OCI-LY7 (cell line): ENCODE measurements around the gene FAM135A. TPM values are rescaled to one million over a fixed set of nuclear protein-coding genes. Genes with fewer than 3 reads are reported as not detected.

Experiments used
- BruUV-seq: library from RNA; stranded (reverse); fragments of 400-500 nt; replicated peaks from 2 replicates; lab custom pipeline; 2021; lab: Mats Ljungman, UMichigan
- CTCF ChIA-PET: fragments of 300-600 bp; sonication (Branson Sonifier 250); formaldehyde crosslinking; loops from one replicate; lab custom pipeline; 2022; ENCODE audit warnings: antibody characterized with exemption; ENCODE audit not compliant: unreplicated experiment; lab: Charles Lee
- POLR2A ChIA-PET: fragments of 300-600 bp; sonication (Branson Sonifier 250); formaldehyde crosslinking; loops from one replicate; lab custom pipeline; 2022; ENCODE audit warnings: antibody characterized with exemption; lab: Charles Lee
- DNase-seq: peaks from one replicate; pipeline ENCODE4 v3.0.0-alpha.2; 2015; ENCODE audit warnings: low spot score
- H2AFZ ChIP-seq: fragments of 200-600 bp; sonication (generic), shearing (Covaris generic); 2 replicates; pipeline ENCODE4 v1.6.1; 2014; ENCODE audit warnings: mild to moderate bottlenecking, antibody characterized with exemption, low read length, moderate library complexity
- H3K27ac ChIP-seq: fragments of 200-600 bp; sonication (generic); 2 replicates; pipeline ENCODE4 v1.5.1; 2014; ENCODE audit warnings: mixed run types, low read depth, mild to moderate bottlenecking, moderate library complexity, low read length, inconsistent platforms; ENCODE audit not compliant: poor library complexity, severe bottlenecking
- H3K36me3 ChIP-seq: fragments of 200-600 bp; sonication (generic); 2 replicates; pipeline ENCODE4 v1.6.1; 2014; ENCODE audit warnings: mild to moderate bottlenecking, antibody characterized with exemption, low read length, moderate library complexity, mixed read lengths; ENCODE audit not compliant: insufficient read depth
- H3K4me1 ChIP-seq: fragments of 200-600 bp; sonication (generic); 2 replicates; pipeline ENCODE4 v1.5.1; 2014; ENCODE audit warnings: mild to moderate bottlenecking, low read length; ENCODE audit not compliant: insufficient read depth, poor library complexity, severe bottlenecking
- H3K4me2 ChIP-seq: fragments of 200-600 bp; sonication (generic); 2 replicates; pipeline ENCODE4 v1.6.1; 2014; ENCODE audit warnings: mild to moderate bottlenecking, low read length
- H3K4me3 ChIP-seq: fragments of 200-600 bp; sonication (generic); 2 replicates; pipeline ENCODE4 v1.5.1; 2014; ENCODE audit warnings: mild to moderate bottlenecking, low read depth, low read length; ENCODE audit not compliant: poor library complexity, severe bottlenecking
- H3K79me2 ChIP-seq: fragments of 200-600 bp; sonication (generic); 2 replicates; pipeline ENCODE4 v1.6.1; 2016; ENCODE audit warnings: low read depth, mild to moderate bottlenecking, low read length, moderate library complexity, mixed read lengths; ENCODE audit not compliant: insufficient read depth
- H3K9me2 ChIP-seq: fragments of 200-600 bp; sonication (generic); 2 replicates; pipeline ENCODE4 v1.6.1; 2016; ENCODE audit warnings: mild to moderate bottlenecking, low read length, mixed read lengths; ENCODE audit not compliant: insufficient read depth
- H3K9me3 ChIP-seq: fragments of 200-600 bp; sonication (generic); 2 replicates; pipeline ENCODE4 v1.6.1; 2014; ENCODE audit warnings: mild to moderate bottlenecking, mixed run types, low read length, mixed read lengths
- H4K20me1 ChIP-seq: fragments of 200-600 bp; sonication (generic); 2 replicates; pipeline ENCODE4 v1.6.1; 2014; ENCODE audit warnings: mild to moderate bottlenecking, antibody characterized with exemption, low read length, moderate library complexity, mixed read lengths; ENCODE audit not compliant: insufficient read depth
- CTCF ChIP-seq: fragments of 200-600 bp; sonication (generic); conservative IDR thresholded peaks from 2 replicates; pipeline ENCODE4 v1.5.1; 2014; ENCODE audit warnings: mild to moderate bottlenecking, antibody characterized with exemption, low read length, moderate library complexity, mixed read lengths
- EZH2phosphoT487 ChIP-seq: fragments of 200-600 bp; sonication (generic); IDR thresholded peaks from 2 replicates; pipeline ENCODE4 v1.6.1; 2018; ENCODE audit warnings: low read depth, borderline replicate concordance, mild to moderate bottlenecking, mixed run types, antibody characterized with exemption, low read length, moderate library complexity, mixed read lengths
- intact Hi-C: fragments of 100-400 bp; cut with micrococcal nuclease; formaldehyde crosslinking; loops from one replicate; pipeline ENCODE4 v1.10.0; 2022; ENCODE audit not compliant: unreplicated experiment
- total RNA-seq, 2 experiments: library from RNA; depleted of rRNA in 1 of 2; stranded (reverse); fragments of >200 nt in 1 of 2; shearing (Covaris generic) in 1 of 2; gene quantifications; 2 replicates each; pipeline ENCODE4 v1.2.3, GENCODE V29; 2014 to 2022

The FAM135A gene
- total RNA-seq, 2 experiments from 2014 or later: 35.5 to 66.2 TPM

DNA sequence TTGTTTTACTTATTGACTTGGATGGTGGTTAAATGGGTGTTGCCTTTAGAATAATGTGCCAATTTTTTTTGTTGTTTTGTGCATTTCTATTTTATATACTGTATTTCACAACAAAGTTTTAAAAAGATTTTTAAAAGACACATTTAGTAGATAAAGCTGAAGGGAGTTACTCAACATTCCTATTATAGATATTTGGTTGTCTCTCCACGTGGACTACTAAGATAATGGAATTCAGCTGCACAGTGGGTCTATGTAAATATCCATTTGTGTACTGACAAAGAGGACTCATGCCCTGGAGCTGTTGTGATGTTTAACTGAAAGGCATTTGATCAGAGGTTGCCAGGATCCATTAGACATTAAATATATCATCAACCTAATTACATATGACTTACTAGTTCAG is 23.2 kb upstream of the FAM135A start:
- CTCF ChIA-PET: no interaction called here
- POLR2A ChIA-PET: no interaction called here
- H3K79me2 ChIP-seq: no peaks in the 10 kb centered on the region

DNA sequence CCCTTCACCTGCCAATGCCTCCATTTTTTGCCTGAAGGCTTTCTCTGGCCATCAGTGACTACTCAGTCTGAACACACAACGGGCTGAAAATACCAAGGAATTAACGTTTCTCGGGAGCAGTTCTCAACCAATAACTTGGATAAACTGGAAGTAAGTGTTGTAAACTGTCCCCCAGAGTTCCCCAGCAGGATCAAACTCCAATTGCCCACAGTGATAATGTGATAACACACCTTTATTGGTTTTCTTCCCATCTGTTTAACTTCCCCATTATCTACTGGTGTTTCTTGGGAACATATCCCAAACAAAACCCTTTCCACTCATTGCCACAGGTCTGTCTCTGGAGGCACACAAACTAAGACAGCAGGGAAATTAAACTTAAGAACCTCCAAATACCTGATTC is 21.8 kb upstream of the FAM135A start:
- H3K4me3 ChIP-seq: no peak overlapping the region
- DNase-seq: no peak
- no peak overlapping the region for H3K4me2 ChIP-seq
- H3K9me2 ChIP-seq: no peaks in the 10 kb centered on the region
- H3K36me3 ChIP-seq: no peaks in the 10 kb centered on the region
- BruUV-seq: no TSS peak
- ChIA-PET POLR2A (interaction anchor here (0.6 to 1.1 kb wide), 2 partner anchors 11 to 24 kb away, joined by 3 read pairs; no protein-coding TSS in a partner anchor), CTCF (no interaction called here)
- intact Hi-C loops: no loop called here
- H4K20me1 ChIP-seq: no peaks in the 10 kb centered on the region
- H3K4me1 ChIP-seq: peaks cover 7% of the 10 kb centered on the region
- H2AFZ ChIP-seq: no peak overlapping the region
- TF ChIP-seq CTCF (no peak), EZH2phosphoT487 (no peak)
- no peak overlapping the region for H3K27ac ChIP-seq
- H3K79me2 ChIP-seq: no peaks in the 10 kb centered on the region
- no peaks in the 10 kb centered on the region for H3K9me3 ChIP-seq

More for the DNA sequence above, 23.2 kb upstream of the FAM135A start:
- Histone ChIP-seq H3K9me3 (no peaks in the 10 kb centered on the region), H3K4me3 (no peak overlapping the region), H3K27ac (no peak overlapping the region), H2AFZ (no peak overlapping the region), H3K4me2 (no peak overlapping the region), H3K9me2 (no peaks in the 10 kb centered on the region), H3K36me3 (no peaks in the 10 kb centered on the region), H4K20me1 (no peaks in the 10 kb centered on the region), H3K4me1 (no peaks in the 10 kb centered on the region)
- TF ChIP-seq EZH2phosphoT487 (no peak), CTCF (no peak)
- DNase-seq: no peak
- intact Hi-C loops: no loop called here
- BruUV-seq: no TSS peak

GRCh38 chr6:70394518-70395300 is 18.6 kb upstream of the FAM135A start:
- no peak overlapping the region for H3K4me2 ChIP-seq
- DNase-seq: no peak
- no peaks in the 10 kb centered on the region for H4K20me1 ChIP-seq
- peaks cover 24% of the 10 kb centered on the region for H3K4me1 ChIP-seq
- no TSS peak for BruUV-seq
- ChIA-PET CTCF (no interaction called here), POLR2A (interaction anchor here (0.6 to 1.7 kb wide), 5 partner anchors 17 to 427 kb away, joined by 3 to 7 read pairs (median 3); partner anchors contain the start of gene FAM135A)
- TF ChIP-seq EZH2phosphoT487 (no peak), CTCF (no peak)
- intact Hi-C loops: no loop called here
- H3K9me3 ChIP-seq: no peaks in the 10 kb centered on the region
- H3K9me2 ChIP-seq: no peaks in the 10 kb centered on the region
- no peaks in the 10 kb centered on the region for H3K36me3 ChIP-seq
- no peak overlapping the region for H3K4me3 ChIP-seq
- H3K79me2 ChIP-seq: no peaks in the 10 kb centered on the region
- no peak overlapping the region for H3K27ac ChIP-seq
- 0 out of 2 replicates have a peak overlapping the region, but pooled peaks have one; percentile 11 for H2AFZ ChIP-seq
